ENCODE data around the gene SOCS6.

Gene SOCS6

DNA sequence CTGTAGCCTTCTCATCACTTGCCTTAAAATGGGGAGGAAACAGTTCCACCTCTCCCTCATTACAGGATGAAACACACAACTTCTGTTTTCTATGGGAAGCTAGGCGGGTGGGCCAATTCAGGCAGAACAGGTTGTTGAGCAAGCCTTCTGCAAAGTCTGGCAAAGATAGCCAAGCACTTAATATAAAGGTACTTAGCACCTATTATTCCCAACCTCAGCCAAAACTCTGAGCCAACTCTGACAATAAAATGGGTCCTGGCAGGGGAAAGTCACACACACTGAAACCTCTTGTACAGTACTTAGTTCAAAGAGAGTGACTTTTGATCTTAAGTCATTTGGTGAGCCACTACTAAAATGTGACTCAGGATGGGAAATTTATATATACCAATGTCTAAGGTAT lies 15.8 kb upstream of the SOCS6 start:
- H3K4me3 ChIP-seq (ENCODE audit: control insufficient read depth, low read depth, low read length): no peak overlapping the region
- no peak for DNase-seq (ENCODE audit: low read depth)
- TF ChIP-seq, protein P1, sequence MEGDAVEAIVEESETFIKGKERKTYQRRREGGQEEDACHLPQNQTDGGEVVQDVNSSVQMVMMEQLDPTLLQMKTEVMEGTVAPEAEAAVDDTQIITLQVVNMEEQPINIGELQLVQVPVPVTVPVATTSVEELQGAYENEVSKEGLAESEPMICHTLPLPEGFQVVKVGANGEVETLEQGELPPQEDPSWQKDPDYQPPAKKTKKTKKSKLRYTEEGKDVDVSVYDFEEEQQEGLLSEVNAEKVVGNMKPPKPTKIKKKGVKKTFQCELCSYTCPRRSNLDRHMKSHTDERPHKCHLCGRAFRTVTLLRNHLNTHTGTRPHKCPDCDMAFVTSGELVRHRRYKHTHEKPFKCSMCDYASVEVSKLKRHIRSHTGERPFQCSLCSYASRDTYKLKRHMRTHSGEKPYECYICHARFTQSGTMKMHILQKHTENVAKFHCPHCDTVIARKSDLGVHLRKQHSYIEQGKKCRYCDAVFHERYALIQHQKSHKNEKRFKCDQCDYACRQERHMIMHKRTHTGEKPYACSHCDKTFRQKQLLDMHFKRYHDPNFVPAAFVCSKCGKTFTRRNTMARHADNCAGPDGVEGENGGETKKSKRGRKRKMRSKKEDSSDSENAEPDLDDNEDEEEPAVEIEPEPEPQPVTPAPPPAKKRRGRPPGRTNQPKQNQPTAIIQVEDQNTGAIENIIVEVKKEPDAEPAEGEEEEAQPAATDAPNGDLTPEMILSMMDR (conservative IDR thresholded peaks at IDR 0.05; ENCODE audit: control insufficient read depth, insufficient read depth, low read depth, low read length): no peak

DNA sequence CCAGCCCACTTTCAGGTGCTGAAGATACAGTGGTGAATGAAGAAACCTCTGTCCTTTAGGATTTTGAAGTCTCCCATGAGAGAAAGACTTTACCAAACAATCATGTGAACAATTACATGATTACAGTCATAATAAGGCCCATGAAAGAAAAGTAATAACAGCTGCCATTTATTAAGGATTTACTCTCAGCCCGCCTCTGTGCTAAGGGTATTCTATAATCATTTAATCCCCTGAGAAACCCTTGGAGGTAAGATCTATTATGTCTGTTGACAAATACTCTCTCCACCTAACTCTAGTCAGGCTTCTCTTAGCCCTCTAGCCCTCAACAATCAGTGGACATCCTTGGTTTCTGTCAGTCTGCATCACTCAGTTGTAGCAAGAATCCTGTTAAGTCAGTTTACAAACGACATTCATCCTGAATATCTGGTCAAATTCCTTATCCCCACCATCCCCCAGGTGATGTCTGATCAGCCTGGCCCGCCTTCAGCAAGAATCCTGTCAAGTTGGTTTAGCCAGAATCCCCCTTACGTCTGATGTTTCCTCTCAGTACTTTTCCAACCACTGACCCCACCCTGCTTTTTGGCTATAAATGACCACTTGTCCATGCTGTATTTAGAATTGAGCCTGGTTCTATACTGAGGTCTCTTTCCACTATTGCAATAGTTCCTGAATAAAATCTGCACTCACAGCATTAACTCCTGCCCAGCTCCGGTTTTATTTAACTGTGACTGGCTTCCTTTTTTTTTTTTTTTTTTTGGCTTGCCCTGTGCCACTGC lies 12.2 kb upstream of the SOCS6 start:
- no peak for DNase-seq (ENCODE audit: low read depth)
- TF ChIP-seq, protein P1 (conservative IDR thresholded peaks at IDR 0.05; ENCODE audit: control insufficient read depth, insufficient read depth, low read depth, low read length): no peak
- H3K4me3 ChIP-seq (ENCODE audit: control insufficient read depth, low read depth, low read length): no peak overlapping the region

DNA sequence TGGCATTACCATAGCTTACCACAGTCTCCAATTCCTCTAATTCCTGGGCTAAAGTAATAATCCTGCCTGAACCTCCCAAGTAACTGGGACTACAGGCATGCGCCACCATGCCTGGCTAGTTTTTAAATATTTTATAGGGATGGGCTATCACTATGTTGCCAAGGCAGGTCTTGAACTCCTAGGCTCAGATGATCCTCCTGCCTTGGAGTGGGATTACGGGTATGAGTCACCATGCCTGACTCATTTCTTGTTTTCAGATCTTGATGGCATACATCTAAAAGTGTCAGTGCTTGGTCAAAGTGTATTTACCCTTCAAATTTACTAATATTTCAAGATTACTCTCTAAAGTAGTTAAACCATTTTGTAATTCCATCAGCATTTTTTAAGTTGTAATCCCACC lies 9.4 kb upstream of the SOCS6 start:
- TF ChIP-seq, protein P1 (conservative IDR thresholded peaks at IDR 0.05; ENCODE audit: control insufficient read depth, insufficient read depth, low read depth, low read length): no peak
- H3K4me3 ChIP-seq (ENCODE audit: control insufficient read depth, low read depth, low read length): no peak overlapping the region
- peak; percentile 51 for DNase-seq (ENCODE audit: low read depth)

DNA sequence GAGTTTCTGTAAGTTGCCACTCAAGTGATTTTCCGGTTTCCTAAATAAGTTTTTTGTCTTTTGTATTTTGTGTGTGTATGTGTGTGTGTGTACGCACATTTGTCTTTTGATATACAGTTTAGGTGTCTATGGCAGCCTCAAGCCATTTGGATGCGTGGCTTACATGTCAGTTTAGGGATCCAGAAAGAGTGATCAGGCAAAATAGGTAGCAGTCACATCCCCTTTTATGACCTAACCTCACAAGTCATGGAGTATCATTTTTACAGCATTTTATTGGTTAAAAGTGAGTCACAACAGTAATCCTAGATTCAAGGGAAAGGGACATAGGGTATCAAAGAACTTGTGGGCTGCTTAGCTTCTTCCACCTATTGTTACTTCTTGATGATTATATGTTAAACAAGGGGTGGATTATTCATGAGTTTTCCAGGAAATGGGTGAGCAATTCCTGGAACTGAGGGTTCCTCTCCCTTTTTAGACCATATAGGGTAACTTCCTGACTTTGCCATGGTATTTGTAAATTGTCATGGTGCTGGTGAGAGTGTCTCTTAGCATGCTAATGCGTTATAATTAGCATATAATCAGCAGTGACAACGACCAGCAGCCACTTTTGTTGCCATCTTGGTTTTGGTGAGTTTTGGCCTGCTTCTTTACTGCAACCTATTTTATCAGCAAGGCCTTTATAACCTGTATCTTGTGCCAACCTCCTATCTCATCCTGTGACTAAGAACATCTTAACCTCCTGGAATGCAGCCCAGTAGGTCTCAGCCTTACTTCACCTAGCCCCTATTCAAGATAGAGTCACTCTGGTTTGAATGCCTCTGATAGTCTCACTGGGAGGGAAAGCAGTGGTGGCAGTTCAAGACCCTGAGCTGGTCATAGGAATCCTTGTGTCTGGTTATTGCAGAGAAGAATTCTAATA lies 8.6 kb upstream of the SOCS6 start:
- peak; percentile 56 for DNase-seq (ENCODE audit: low read depth)
- TF ChIP-seq, protein P1 (conservative IDR thresholded peaks at IDR 0.05; ENCODE audit: control insufficient read depth, insufficient read depth, low read depth, low read length): no peak
- no peak overlapping the region for H3K4me3 ChIP-seq (ENCODE audit: control insufficient read depth, low read depth, low read length)

DNA sequence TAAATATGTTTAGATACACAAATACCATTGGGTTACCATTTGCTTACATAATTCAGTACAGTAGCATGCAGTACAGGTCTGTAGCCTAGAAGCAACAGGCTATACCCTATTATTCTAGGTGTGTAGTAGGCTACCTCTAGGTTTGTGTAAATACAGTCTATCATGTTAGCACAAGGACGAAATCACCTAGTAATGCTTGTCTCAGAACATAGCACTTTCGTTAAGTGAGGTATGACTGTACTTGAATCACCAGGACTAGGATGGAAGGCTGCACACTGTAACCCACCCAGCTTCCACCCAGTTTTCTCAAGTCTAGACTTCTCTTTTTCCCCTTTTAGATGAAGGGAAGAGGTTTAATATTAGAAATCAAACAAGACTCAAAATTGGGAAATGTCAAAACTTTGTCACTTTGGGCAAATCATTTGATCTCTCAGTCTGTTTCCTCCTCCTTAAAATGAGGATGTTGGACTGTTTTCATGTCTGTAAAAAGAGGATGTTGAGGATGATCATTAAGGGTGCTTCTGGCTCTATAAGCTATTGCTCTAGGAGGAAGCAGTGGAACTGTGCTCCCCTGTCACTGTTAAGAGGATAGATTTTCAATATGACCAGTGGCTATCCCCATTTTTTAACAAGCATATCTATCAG lies 3.7 kb upstream of the SOCS6 start:
- TF ChIP-seq, protein P1 (conservative IDR thresholded peaks at IDR 0.05; ENCODE audit: control insufficient read depth, insufficient read depth, low read depth, low read length): no peak
- H3K4me3 ChIP-seq (ENCODE audit: control insufficient read depth, low read depth, low read length): no peak overlapping the region
- no peak for DNase-seq (ENCODE audit: low read depth)

DNA sequence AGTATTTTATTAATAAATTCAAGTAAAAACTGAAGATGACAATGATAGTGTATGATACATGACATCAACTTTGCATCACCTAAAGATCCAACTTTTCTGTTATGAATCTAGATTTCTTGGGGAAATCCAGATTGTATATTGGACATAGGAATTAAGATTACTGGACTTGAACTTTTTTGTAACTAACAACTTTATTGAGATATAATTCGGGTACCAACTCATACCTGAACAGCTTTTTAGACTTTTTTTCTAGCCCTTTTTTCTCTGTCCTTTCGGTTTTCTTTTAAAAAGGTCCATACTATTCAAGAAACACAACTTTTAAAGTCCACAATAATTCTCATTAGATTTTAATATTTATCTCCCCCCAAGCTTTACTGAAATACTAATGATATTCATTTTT lies 1.1 kb upstream of the SOCS6 start:
- DNase-seq (ENCODE audit: low read depth): no peak
- H3K4me3 ChIP-seq (ENCODE audit: control insufficient read depth, low read depth, low read length): no peak overlapping the region
- TF ChIP-seq, protein P1 (conservative IDR thresholded peaks at IDR 0.05; ENCODE audit: control insufficient read depth, insufficient read depth, low read depth, low read length): no peak

Measured in fibroblast of mammary gland (primary cell).